Vagina (tissue), 2 donors: ENCODE data around the gene FAM186B. TPM values are rescaled to one million over a fixed set of nuclear protein-coding genes. Genes with fewer than 3 reads are reported as not detected.
A peak's percentile ranks its signal among the peaks of the same experiment; 100 is the strongest.

ENCODE experiments used
- DNase-seq, 2 donors: peaks; one replicate each; pipeline ENCODE4 v3.0.0-alpha.2; 2017; ENCODE audit errors: extremely low spot score in 2 of 2
- H3K27ac ChIP-seq: fragments of 200-600 bp; sonication (generic); one replicate; pipeline ENCODE4 v1.5.1; 2019
- H3K27me3 ChIP-seq: fragments of 200-600 bp; sonication (generic); one replicate; pipeline ENCODE4 v1.5.1; 2019
- H3K36me3 ChIP-seq, 2 donors: fragments of 200-600 bp; sonication (generic); one replicate each; pipeline ENCODE4 v1.5.1; 2017 to 2019
- H3K4me1 ChIP-seq: fragments of 200-600 bp; sonication (generic); one replicate; pipeline ENCODE4 v1.5.1; 2019
- H3K4me3 ChIP-seq, 2 donors: fragments of 200-600 bp; sonication (generic); 1 replicate in 1 of 2; 2 replicates in 1 of 2; pipeline ENCODE4 v1.5.1; 2016 to 2019
- H3K9me3 ChIP-seq: fragments of 200-600 bp; sonication (generic); one replicate; pipeline ENCODE4 v1.5.1; 2019
- POLR2A ChIP-seq, 2 donors: fragments of 450-650 bp; IDR thresholded peaks; one replicate each; pipeline ENCODE4 v1.6.1; 2017; ENCODE audit warnings: antibody characterized with exemption in 2 of 2, mild to moderate bottlenecking in 2 of 2, moderate library complexity in 2 of 2
- POLR2AphosphoS5 ChIP-seq, 2 donors: sonication (generic); formaldehyde crosslinking; IDR thresholded peaks; one replicate each; pipeline ENCODE4 v1.9.0; 2017; ENCODE audit warnings: antibody characterized with exemption in 2 of 2, mild to moderate bottlenecking in 2 of 2, low read depth in 1 of 2; ENCODE audit not compliant: insufficient read depth in 1 of 2
- intact Hi-C: fragments of 100-400 bp; cut with DNase I; formaldehyde crosslinking; loops from one replicate; pipeline ENCODE4 v1.15.1; 2023
- total RNA-seq: library from RNA; depleted of rRNA; stranded (reverse); fragments of >200 nt; gene quantifications from one replicate; pipeline ENCODE4 v1.2.3, GENCODE V29; 2016
- TF ChIP-seq, protein P1 (sequence below), 3 experiments: fragments of 450-650 bp in 2 of 3; fragments of 200-600 bp in 1 of 3; sonication (generic) in 1 of 3; IDR thresholded peaks; one replicate each; pipeline ENCODE4 v1.5.1; 2017 to 2019; ENCODE audit warnings: antibody characterized with exemption in 3 of 3, mild to moderate bottlenecking in 2 of 3, moderate library complexity in 2 of 3

The FAM186B gene
- total RNA-seq, 1 donor from 2014 or later = not detected

DNA sequence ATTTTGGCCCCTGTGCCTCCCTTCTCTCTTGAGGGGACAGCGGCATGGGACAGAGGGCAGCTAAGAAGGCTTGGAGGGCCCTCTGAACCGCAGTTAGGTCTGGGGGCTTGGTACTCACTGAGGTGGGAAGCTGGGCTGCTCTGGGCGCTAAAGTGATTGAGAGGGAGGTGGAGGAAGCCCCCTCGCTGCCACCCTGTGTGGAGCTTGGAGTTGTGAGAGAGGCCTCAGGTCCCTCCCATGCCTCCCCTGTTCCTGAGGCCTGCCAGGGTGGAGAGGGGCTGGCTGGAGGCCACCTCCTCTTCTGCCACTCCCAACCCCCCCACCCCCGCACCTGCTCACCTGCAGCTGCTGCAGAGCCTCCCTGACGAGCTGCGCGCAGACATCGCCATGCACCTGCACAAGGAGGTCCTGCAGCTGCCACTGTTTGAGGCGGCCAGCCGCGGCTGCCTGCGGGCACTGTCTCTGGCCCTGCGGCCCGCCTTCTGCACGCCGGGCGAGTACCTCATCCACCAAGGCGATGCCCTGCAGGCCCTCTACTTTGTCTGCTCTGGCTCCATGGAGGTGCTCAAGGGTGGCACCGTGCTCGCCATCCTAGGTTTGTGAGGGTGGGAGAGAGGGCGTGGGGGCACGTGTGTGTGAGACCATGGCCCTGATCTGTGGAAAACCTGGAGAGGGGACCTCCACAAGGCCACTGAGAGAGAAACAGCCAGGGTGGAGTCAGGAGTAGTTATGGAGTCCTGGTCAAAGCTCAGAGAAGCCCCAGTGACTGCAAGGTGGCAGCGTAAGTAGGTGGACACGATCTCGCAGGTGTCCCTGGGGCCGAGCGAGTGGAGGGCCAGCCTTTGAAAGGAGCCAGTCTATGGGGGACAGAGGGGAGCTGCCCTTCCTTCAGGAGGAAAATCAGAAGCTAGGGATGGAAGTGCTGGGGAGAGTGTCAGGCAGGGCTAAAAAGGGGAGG, 55.4 kb downstream of the FAM186B start:
- intact Hi-C loops = loop anchor here (5.0 kb wide), 1 partner anchor 72 kb away; the partner anchor contains the start of gene PRPF40B
- Histone ChIP-seq H3K4me1 (peaks cover 17% of the 10 kb centered on the region), H3K27me3 (no peaks in the 10 kb centered on the region), H3K36me3 (no peaks in the 10 kb centered on the region), H3K4me3 (no peak overlapping the region), H3K27ac (no peak overlapping the region), H3K9me3 (no peaks in the 10 kb centered on the region)
- TF ChIP-seq POLR2A (IDR thresholded peaks at IDR 0.05) (no peak), POLR2AphosphoS5 (IDR thresholded peaks at IDR 0.05; ENCODE audit: insufficient read depth in 1 of 2, low read depth in 1 of 2) (no peak)
- TF ChIP-seq, protein P1, sequence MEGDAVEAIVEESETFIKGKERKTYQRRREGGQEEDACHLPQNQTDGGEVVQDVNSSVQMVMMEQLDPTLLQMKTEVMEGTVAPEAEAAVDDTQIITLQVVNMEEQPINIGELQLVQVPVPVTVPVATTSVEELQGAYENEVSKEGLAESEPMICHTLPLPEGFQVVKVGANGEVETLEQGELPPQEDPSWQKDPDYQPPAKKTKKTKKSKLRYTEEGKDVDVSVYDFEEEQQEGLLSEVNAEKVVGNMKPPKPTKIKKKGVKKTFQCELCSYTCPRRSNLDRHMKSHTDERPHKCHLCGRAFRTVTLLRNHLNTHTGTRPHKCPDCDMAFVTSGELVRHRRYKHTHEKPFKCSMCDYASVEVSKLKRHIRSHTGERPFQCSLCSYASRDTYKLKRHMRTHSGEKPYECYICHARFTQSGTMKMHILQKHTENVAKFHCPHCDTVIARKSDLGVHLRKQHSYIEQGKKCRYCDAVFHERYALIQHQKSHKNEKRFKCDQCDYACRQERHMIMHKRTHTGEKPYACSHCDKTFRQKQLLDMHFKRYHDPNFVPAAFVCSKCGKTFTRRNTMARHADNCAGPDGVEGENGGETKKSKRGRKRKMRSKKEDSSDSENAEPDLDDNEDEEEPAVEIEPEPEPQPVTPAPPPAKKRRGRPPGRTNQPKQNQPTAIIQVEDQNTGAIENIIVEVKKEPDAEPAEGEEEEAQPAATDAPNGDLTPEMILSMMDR (IDR thresholded peaks at IDR 0.05) = no peak
- DNase-seq = no peak

DNA sequence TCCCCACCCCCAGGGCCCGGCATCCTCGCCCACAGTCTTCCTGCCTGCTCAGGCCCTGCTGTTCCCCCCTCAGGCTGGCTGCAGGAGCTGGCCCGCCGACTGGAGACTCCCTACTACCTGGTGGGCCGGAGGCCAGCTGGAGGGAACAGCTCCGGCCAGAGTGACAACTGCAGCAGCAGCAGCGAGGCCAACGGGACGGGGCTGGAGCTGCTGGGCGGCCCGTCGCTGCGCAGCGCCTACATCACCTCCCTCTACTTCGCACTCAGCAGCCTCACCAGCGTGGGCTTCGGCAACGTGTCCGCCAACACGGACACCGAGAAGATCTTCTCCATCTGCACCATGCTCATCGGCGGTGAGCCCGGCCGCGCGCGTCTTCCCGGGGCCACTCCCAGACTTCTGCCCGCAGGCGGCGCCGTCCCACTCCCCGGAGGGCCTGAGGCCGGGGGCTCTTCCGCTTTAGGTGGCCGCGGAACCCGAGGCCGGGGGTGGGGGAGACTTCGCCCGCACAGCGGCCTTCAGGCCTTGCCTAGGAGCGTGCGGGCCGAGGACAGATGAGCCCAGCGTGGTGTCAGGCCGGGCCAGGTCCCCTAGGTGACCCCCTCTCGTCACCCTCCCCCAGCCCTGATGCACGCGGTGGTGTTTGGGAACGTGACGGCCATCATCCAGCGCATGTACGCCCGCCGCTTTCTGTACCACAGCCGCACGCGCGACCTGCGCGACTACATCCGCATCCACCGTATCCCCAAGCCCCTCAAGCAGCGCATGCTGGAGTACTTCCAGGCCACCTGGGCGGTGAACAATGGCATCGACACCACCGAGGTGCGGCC, 56.4 kb downstream of the FAM186B start:
- DNase-seq = no peak
- intact Hi-C loops = no loop called here
- no peak overlapping the region for H3K27ac ChIP-seq
- H3K4me3 ChIP-seq = peak overlapping the region; percentile 38 to 43
- no peaks in the 10 kb centered on the region for H3K9me3 ChIP-seq
- peaks cover 17% of the 10 kb centered on the region for H3K4me1 ChIP-seq
- no peaks in the 10 kb centered on the region for H3K27me3 ChIP-seq
- H3K36me3 ChIP-seq = no peaks in the 10 kb centered on the region
- TF ChIP-seq POLR2AphosphoS5 (IDR thresholded peaks at IDR 0.05; ENCODE audit: insufficient read depth in 1 of 2, low read depth in 1 of 2) = no peak
- TF ChIP-seq, protein P1 (IDR thresholded peaks at IDR 0.05) = no peak
- no peak for TF ChIP-seq POLR2A (IDR thresholded peaks at IDR 0.05)

DNA sequence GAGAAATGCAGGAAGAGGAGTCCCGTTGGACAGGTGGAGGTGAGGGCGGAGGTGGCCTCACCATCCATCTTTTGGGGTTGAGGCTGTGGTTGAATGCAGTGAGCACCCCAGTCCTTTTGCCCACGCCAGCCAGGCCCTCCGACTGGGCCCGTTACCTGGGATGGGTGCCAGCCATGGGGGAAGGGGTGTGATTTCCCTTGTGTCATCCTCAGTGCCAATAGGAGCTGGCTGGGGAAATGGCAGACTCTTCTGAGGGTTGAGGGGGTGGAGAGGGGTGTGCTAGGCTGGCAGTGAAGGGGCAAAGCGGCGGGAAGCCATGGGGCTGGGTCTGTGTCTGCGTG, 57.0 kb downstream of the FAM186B start:
- no peak for DNase-seq
- H3K36me3 ChIP-seq = no peaks in the 10 kb centered on the region
- H3K27ac ChIP-seq = no peak overlapping the region
- TF ChIP-seq POLR2AphosphoS5 (IDR thresholded peaks at IDR 0.05; ENCODE audit: insufficient read depth in 1 of 2, low read depth in 1 of 2) = no peak
- TF ChIP-seq, protein P1 (IDR thresholded peaks at IDR 0.05) = no peak
- no peak for TF ChIP-seq POLR2A (IDR thresholded peaks at IDR 0.05)
- peak overlapping the region; percentile 38 to 43 for H3K4me3 ChIP-seq
- peaks cover 17% of the 10 kb centered on the region for H3K4me1 ChIP-seq
- no peaks in the 10 kb centered on the region for H3K27me3 ChIP-seq
- intact Hi-C loops = no loop called here
- no peaks in the 10 kb centered on the region for H3K9me3 ChIP-seq

DNA sequence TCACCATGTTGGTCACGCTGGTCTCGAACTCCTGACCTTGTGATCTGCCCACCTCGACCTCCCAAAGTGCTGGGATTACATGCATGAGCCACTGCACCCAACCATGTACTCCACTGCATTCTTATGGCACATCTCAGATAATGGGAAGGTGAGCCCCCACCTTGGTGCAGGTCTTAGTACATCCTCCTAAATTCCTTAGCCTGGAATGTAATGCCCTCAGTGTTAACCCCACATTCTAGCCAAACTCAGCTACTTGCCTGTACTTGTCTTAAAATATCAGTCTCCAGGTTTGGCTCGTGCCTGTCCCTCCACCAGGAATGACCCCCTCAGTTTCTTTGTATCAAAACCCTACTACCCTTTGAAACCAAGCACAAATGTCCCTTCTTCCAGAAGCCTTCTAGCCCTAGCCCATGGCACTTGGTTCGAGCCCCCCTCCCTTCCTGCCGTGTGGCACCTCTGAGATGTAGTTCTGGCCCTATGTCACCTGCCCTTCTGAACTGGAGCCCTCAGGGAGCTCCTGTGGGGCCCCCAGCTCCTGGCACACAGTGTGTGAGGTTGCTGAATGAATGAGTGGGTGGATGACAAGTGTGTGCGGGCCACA, 58.2 kb downstream of the FAM186B start:
- Histone ChIP-seq H3K27me3 (no peaks in the 10 kb centered on the region), H3K4me1 (peaks cover 17% of the 10 kb centered on the region), H3K27ac (no peak overlapping the region), H3K36me3 (no peaks in the 10 kb centered on the region), H3K9me3 (no peaks in the 10 kb centered on the region), H3K4me3 (no peak overlapping the region)
- no peak for DNase-seq
- intact Hi-C loops = no loop called here
- no peak for TF ChIP-seq POLR2AphosphoS5 (IDR thresholded peaks at IDR 0.05; ENCODE audit: insufficient read depth in 1 of 2, low read depth in 1 of 2)
- TF ChIP-seq, protein P1 (IDR thresholded peaks at IDR 0.05) = no peak
